ENCODE data around the gene MYCN.

MYCN gene

GRCh38 chr2:15939854-15940660 lies at the start of gene MYCN:
MYCN (plus strand) TSS chr2:15940550; CDS start chr2:15942065, 1,515 bp downstream.
- H3K9ac ChIP-seq (ENCODE audit: low read length): peak within 1 kb of the TSS; percentile 97

GRCh38 chr2:15890936-15891905 lies 49.1 kb upstream of the MYCN start:
- no peaks in the 10 kb centered on the region for H3K27me3 ChIP-seq (ENCODE audit: control insufficient read depth, insufficient read depth, low read length)
- no peaks in the 10 kb centered on the region for H3K9me3 ChIP-seq (ENCODE audit: control insufficient read depth, low read depth, low read length)
- H3K27ac ChIP-seq (ENCODE audit: low read length): no peak overlapping the region
- no peak overlapping the region for H3K4me3 ChIP-seq (ENCODE audit: low read length)
- H3K4me1 ChIP-seq (ENCODE audit: control insufficient read depth, low read depth, low read length): peaks cover 34% of the 10 kb centered on the region
- no peaks in the 10 kb centered on the region for H3K36me3 ChIP-seq (ENCODE audit: control insufficient read depth, low read depth, low read length)
- no peak overlapping the region for H3K9ac ChIP-seq (ENCODE audit: low read length)

More at GRCh38 chr2:15939854-15940660, at the start of gene MYCN:
- Histone ChIP-seq H3K36me3 (ENCODE audit: control insufficient read depth, low read depth, low read length) (peaks cover 14% of the 10 kb centered on the region), H3K27me3 (ENCODE audit: control insufficient read depth, insufficient read depth, low read length) (no peaks in the 10 kb centered on the region), H3K4me3 (ENCODE audit: low read length) (peak within 1 kb of the TSS; percentile 78), H3K27ac (ENCODE audit: low read length) (peak within 1 kb of the TSS; percentile 97), H3K9me3 (ENCODE audit: control insufficient read depth, low read depth, low read length) (no peaks in the 10 kb centered on the region), H3K4me1 (ENCODE audit: control insufficient read depth, low read depth, low read length) (peaks cover 38% of the 10 kb centered on the region)

GRCh38 chr2:15892151-15892880 lies 48.0 kb upstream of the MYCN start:
- Histone ChIP-seq H3K27me3 (ENCODE audit: control insufficient read depth, insufficient read depth, low read length) (no peaks in the 10 kb centered on the region), H3K9ac (ENCODE audit: low read length) (no peak overlapping the region), H3K36me3 (ENCODE audit: control insufficient read depth, low read depth, low read length) (no peaks in the 10 kb centered on the region), H3K4me3 (ENCODE audit: low read length) (no peak overlapping the region), H3K9me3 (ENCODE audit: control insufficient read depth, low read depth, low read length) (no peaks in the 10 kb centered on the region), H3K27ac (ENCODE audit: low read length) (no peak overlapping the region), H3K4me1 (ENCODE audit: control insufficient read depth, low read depth, low read length) (peaks cover 40% of the 10 kb centered on the region)

GRCh38 chr2:15893085-15893484 lies 47.3 kb upstream of the MYCN start:
- no peaks in the 10 kb centered on the region for H3K27me3 ChIP-seq (ENCODE audit: control insufficient read depth, insufficient read depth, low read length)
- H3K4me1 ChIP-seq (ENCODE audit: control insufficient read depth, low read depth, low read length): peaks cover 40% of the 10 kb centered on the region
- H3K9ac ChIP-seq (ENCODE audit: low read length): no peak overlapping the region
- H3K27ac ChIP-seq (ENCODE audit: low read length): no peak overlapping the region
- no peaks in the 10 kb centered on the region for H3K36me3 ChIP-seq (ENCODE audit: control insufficient read depth, low read depth, low read length)
- no peak overlapping the region for H3K4me3 ChIP-seq (ENCODE audit: low read length)
- H3K9me3 ChIP-seq (ENCODE audit: control insufficient read depth, low read depth, low read length): no peaks in the 10 kb centered on the region

- Histone ChIP-seq H3K9ac (ENCODE audit: low read length) (no peak overlapping the region), H3K4me1 (ENCODE audit: control insufficient read depth, low read depth, low read length) (peaks cover 40% of the 10 kb centered on the region), H3K27ac (ENCODE audit: low read length) (no peak overlapping the region), H3K27me3 (ENCODE audit: control insufficient read depth, insufficient read depth, low read length) (no peaks in the 10 kb centered on the region), H3K4me3 (ENCODE audit: low read length) (no peak overlapping the region), H3K9me3 (ENCODE audit: control insufficient read depth, low read depth, low read length) (no peaks in the 10 kb centered on the region), H3K36me3 (ENCODE audit: control insufficient read depth, low read depth, low read length) (no peaks in the 10 kb centered on the region)
Measured at GRCh38 chr2:15893689-15894480, 46.5 kb upstream of the MYCN start.

GRCh38 chr2:15894481-15895144 lies 45.7 kb upstream of the MYCN start:
- H3K36me3 ChIP-seq (ENCODE audit: control insufficient read depth, low read depth, low read length): no peaks in the 10 kb centered on the region
- peaks cover 40% of the 10 kb centered on the region for H3K4me1 ChIP-seq (ENCODE audit: control insufficient read depth, low read depth, low read length)
- no peak overlapping the region for H3K4me3 ChIP-seq (ENCODE audit: low read length)
- no peak overlapping the region for H3K27ac ChIP-seq (ENCODE audit: low read length)
- no peak overlapping the region for H3K9ac ChIP-seq (ENCODE audit: low read length)
- no peaks in the 10 kb centered on the region for H3K27me3 ChIP-seq (ENCODE audit: control insufficient read depth, insufficient read depth, low read length)
- no peaks in the 10 kb centered on the region for H3K9me3 ChIP-seq (ENCODE audit: control insufficient read depth, low read depth, low read length)

GRCh38 chr2:15895615-15896469 lies 44.5 kb upstream of the MYCN start:
- no peak overlapping the region for H3K4me3 ChIP-seq (ENCODE audit: low read length)
- no peak overlapping the region for H3K27ac ChIP-seq (ENCODE audit: low read length)
- H3K9me3 ChIP-seq (ENCODE audit: control insufficient read depth, low read depth, low read length): no peaks in the 10 kb centered on the region
- no peak overlapping the region for H3K9ac ChIP-seq (ENCODE audit: low read length)
- H3K27me3 ChIP-seq (ENCODE audit: control insufficient read depth, insufficient read depth, low read length): no peaks in the 10 kb centered on the region
- H3K36me3 ChIP-seq (ENCODE audit: control insufficient read depth, low read depth, low read length): no peaks in the 10 kb centered on the region
- H3K4me1 ChIP-seq (ENCODE audit: control insufficient read depth, low read depth, low read length): peaks cover 34% of the 10 kb centered on the region

GRCh38 chr2:15896859-15897258 lies 43.5 kb upstream of the MYCN start:
- no peak overlapping the region for H3K9ac ChIP-seq (ENCODE audit: low read length)
- no peak overlapping the region for H3K27ac ChIP-seq (ENCODE audit: low read length)
- H3K4me1 ChIP-seq (ENCODE audit: control insufficient read depth, low read depth, low read length): peaks cover 24% of the 10 kb centered on the region
- H3K4me3 ChIP-seq (ENCODE audit: low read length): no peak overlapping the region
- H3K27me3 ChIP-seq (ENCODE audit: control insufficient read depth, insufficient read depth, low read length): no peaks in the 10 kb centered on the region
- no peaks in the 10 kb centered on the region for H3K36me3 ChIP-seq (ENCODE audit: control insufficient read depth, low read depth, low read length)
- no peaks in the 10 kb centered on the region for H3K9me3 ChIP-seq (ENCODE audit: control insufficient read depth, low read depth, low read length)

GRCh38 chr2:15897431-15898098 lies 42.8 kb upstream of the MYCN start:
- Histone ChIP-seq H3K9ac (ENCODE audit: low read length) (no peak overlapping the region), H3K27me3 (ENCODE audit: control insufficient read depth, insufficient read depth, low read length) (no peaks in the 10 kb centered on the region), H3K27ac (ENCODE audit: low read length) (no peak overlapping the region), H3K4me1 (ENCODE audit: control insufficient read depth, low read depth, low read length) (peaks cover 17% of the 10 kb centered on the region), H3K4me3 (ENCODE audit: low read length) (no peak overlapping the region), H3K9me3 (ENCODE audit: control insufficient read depth, low read depth, low read length) (no peaks in the 10 kb centered on the region), H3K36me3 (ENCODE audit: control insufficient read depth, low read depth, low read length) (no peaks in the 10 kb centered on the region)

All from iPS-18a (cell line).